K562 (cell line): ENCODE results near the gene ZNF565. TPM values are rescaled to one million over a fixed set of nuclear protein-coding genes. Genes with fewer than 3 reads are reported as not detected.

Experiments
- ATAC-seq: fragments of 200-7000 bp; cut with Tn5 transposase; 3 replicates; pipeline ENCODE4 v1.9.1; 2020; ENCODE audit warnings: moderate library complexity
- BruUV-seq: library from RNA; stranded (reverse); fragments of 400-500 nt; replicated peaks from 2 replicates; lab custom pipeline; 2021; lab: Mats Ljungman, UMichigan
- CTCF ChIA-PET: fragments of 300-600 bp; formaldehyde crosslinking; extraction: SDS; loops from one replicate; lab custom pipeline; 2021; ENCODE audit warnings: low intra/inter-chr PET ratio; lab: Yijun Ruan, JAX
- POLR2A ChIA-PET: fragments of 300-600, 350-650 bp; sonication (Branson Sonifier 250); formaldehyde crosslinking; extraction: SDS; loops from one replicate; lab custom pipeline; 2021; ENCODE audit warnings: antibody characterized with exemption, inconsistent platforms; lab: Yijun Ruan, JAX
- DNase-seq, 4 experiments: peaks; one replicate each; pipeline versions ENCODE4 v3.0.0 to v3.0.0-alpha.2; 2011 to 2018; ENCODE audit warnings: low spot score in 3 of 4, mixed read lengths in 3 of 4; ENCODE audit errors: extremely low read depth in 1 of 4
- FAIRE-seq: peaks from 2 replicates; lab custom pipeline; 2011; peaks lifted over from hg19 to GRCh38; lab: Jason Lieb, UNC
- H2AFZ ChIP-seq: 2 replicates; pipeline ENCODE4 v1.6.0; 2011; ENCODE audit warnings: low read depth, low read length, control low read depth, inconsistent platforms
- H3K27ac ChIP-seq: fragments of 200-600 bp; 3 replicates; pipeline ENCODE4 v1.8.0; 2011; ENCODE audit warnings: low read depth, mild to moderate bottlenecking, control low read depth, inconsistent platforms, low read length, moderate library complexity, mixed read lengths; ENCODE audit errors: extremely low read depth
- H3K27me3 ChIP-seq, 2 experiments: fragments of 300-600 bp in 1 of 2; 2 replicates in 1 of 2; 3 replicates in 1 of 2; pipeline versions ENCODE4 v1.6.0 to v1.8.0; 2011; ENCODE audit warnings: inconsistent platforms in 2 of 2, low read length in 2 of 2, mild to moderate bottlenecking in 1 of 2, mixed read lengths in 1 of 2, moderate library complexity in 1 of 2; ENCODE audit not compliant: control insufficient read depth in 2 of 2, insufficient read depth in 2 of 2
- H3K36me3 ChIP-seq: fragments of 300-600 bp; 3 replicates; pipeline ENCODE4 v1.8.0; 2011; ENCODE audit warnings: mild to moderate bottlenecking, low read length, inconsistent platforms; ENCODE audit not compliant: control insufficient read depth, insufficient read depth
- H3K4me1 ChIP-seq, 2 experiments: fragments of 200-600 bp in 1 of 2; replicated peaks in 1 of 2; 2 replicates in 1 of 2; 3 replicates in 1 of 2; pipeline versions ENCODE4 v1.5.1 to v1.8.0; 2011; ENCODE audit warnings: inconsistent platforms in 2 of 2, low read length in 2 of 2, mild to moderate bottlenecking in 1 of 2, mixed read lengths in 1 of 2, moderate library complexity in 1 of 2; ENCODE audit not compliant: control insufficient read depth in 2 of 2, insufficient read depth in 2 of 2
- H3K4me2 ChIP-seq: 2 replicates; pipeline ENCODE4 v1.6.1; 2011; ENCODE audit warnings: low read length, control low read depth, inconsistent platforms, mixed read lengths; ENCODE audit not compliant: insufficient read depth
- H3K4me3 ChIP-seq: fragments of 200-600 bp; sonication (generic), shearing (Covaris generic); 2 replicates; pipeline ENCODE4 v1.5.1; 2016; ENCODE audit warnings: control low read depth, inconsistent platforms
- H3K79me2 ChIP-seq: fragments of 200-600 bp; 3 replicates; pipeline ENCODE4 v1.8.0; 2011; ENCODE audit warnings: low read length, inconsistent platforms; ENCODE audit not compliant: control insufficient read depth, insufficient read depth
- H3K9ac ChIP-seq, 2 experiments: 2 replicates each; pipeline versions ENCODE4 v1.6.0 to v1.6.1; 2011; ENCODE audit warnings: low read depth in 2 of 2, low read length in 2 of 2, control low read depth in 1 of 2, inconsistent platforms in 1 of 2, mild to moderate bottlenecking in 1 of 2, mixed read lengths in 1 of 2; ENCODE audit not compliant: insufficient read depth in 1 of 2
- H3K9me1 ChIP-seq: one replicate; pipeline ENCODE4 v1.6.0; 2011; ENCODE audit warnings: inconsistent platforms, mild to moderate bottlenecking, low read length, moderate library complexity; ENCODE audit not compliant: control insufficient read depth, insufficient read depth
- H3K9me3 ChIP-seq: replicated peaks from 2 replicates; pipeline ENCODE4 v1.5.1; 2011; ENCODE audit warnings: low read depth, low read length, inconsistent platforms; ENCODE audit not compliant: control insufficient read depth, insufficient read depth
- H4K20me1 ChIP-seq: replicated peaks from 2 replicates; pipeline ENCODE4 v1.6.1; 2011; ENCODE audit warnings: low read length, inconsistent platforms, mixed read lengths; ENCODE audit not compliant: control insufficient read depth, insufficient read depth
- ATF2 ChIP-seq: sonication (generic); formaldehyde crosslinking; IDR thresholded peaks from 2 replicates; pipeline ENCODE4 v1.8.1; 2022; ENCODE audit warnings: missing genetic modification reagents
- ILK ChIP-seq: fragments of 450-650 bp; IDR thresholded peaks from 2 replicates; pipeline ENCODE4 v1.6.1; 2016; ENCODE audit warnings: missing genetic modification characterization, low read depth, mild to moderate bottlenecking, missing compliant biosample characterization, moderate library complexity, borderline replicate concordance
- JUN ChIP-seq, 2 experiments: sonication (generic) in 1 of 2; formaldehyde crosslinking in 1 of 2; IDR thresholded peaks; 2 replicates each; pipeline versions ENCODE4 v1.6.1 to v1.8.0; 2012 to 2022; ENCODE audit warnings: borderline replicate concordance in 2 of 2, mild to moderate bottlenecking in 2 of 2, improper control_type of control experiment in 1 of 2, low read depth in 1 of 2, low read length in 1 of 2, missing genetic modification reagents in 1 of 2
- NCOA2 ChIP-seq, 2 experiments: fragments of 450-650 bp; IDR thresholded peaks; 2 replicates each; pipeline ENCODE4 v1.6.1; 2018; ENCODE audit warnings: mild to moderate bottlenecking in 2 of 2, moderate library complexity in 1 of 2; ENCODE audit not compliant: partially characterized antibody in 2 of 2
- NEUROD1 ChIP-seq: fragments of 150-350 bp; IDR thresholded peaks from 2 replicates; pipeline ENCODE4 v1.6.1; 2014; ENCODE audit warnings: borderline replicate concordance, low read length, low read depth; ENCODE audit not compliant: partially characterized antibody
- RAD51 ChIP-seq: fragments of 450-650 bp; IDR thresholded peaks from 2 replicates; pipeline ENCODE4 v1.7.1; 2016; ENCODE audit warnings: low read depth, mild to moderate bottlenecking, borderline replicate concordance
- RFX5 ChIP-seq: IDR thresholded peaks from 2 replicates; pipeline ENCODE4 v1.6.1; 2011; ENCODE audit warnings: low read depth, mild to moderate bottlenecking, improper control_type of control experiment, low read length
- SP2 ChIP-seq: IDR thresholded peaks from 2 replicates; pipeline ENCODE4 v1.6.1; 2011; ENCODE audit warnings: mild to moderate bottlenecking, low read depth, low read length, moderate library complexity; ENCODE audit not compliant: poor library complexity, severe bottlenecking; ENCODE audit errors: extremely low read depth
- SRF ChIP-seq, 2 experiments: fragments of 250-450, 450-650 bp in 1 of 2; sonication (Bioruptor Pico) in 1 of 2; sonication (generic) in 1 of 2; formaldehyde crosslinking; IDR thresholded peaks; 2 replicates each; pipeline versions ENCODE4 v1.5.0 to v1.5.1; 2020 to 2022; ENCODE audit warnings: mild to moderate bottlenecking in 1 of 2, missing genetic modification reagents in 1 of 2
- TCF15 ChIP-seq: fragments of 250-450 bp; sonication (Bioruptor Pico); IDR thresholded peaks from 2 replicates; pipeline ENCODE4 v1.8.0; 2022; ENCODE audit warnings: moderate library complexity, mild to moderate bottlenecking, inconsistent platforms
- THAP12 ChIP-seq: fragments of 250-450 bp; sonication (Bioruptor Pico); IDR thresholded peaks from 2 replicates; pipeline ENCODE4 v1.9.0; 2021; ENCODE audit warnings: mild to moderate bottlenecking, inconsistent platforms
- U2AF2 ChIP-seq: fragments of 200-400 bp; formaldehyde crosslinking; optimal IDR thresholded peaks from 2 replicates; pipeline ENCODE3; 2017; ENCODE audit warnings: low read depth, mild to moderate bottlenecking, low read length
- ZBED1 ChIP-seq: IDR thresholded peaks from 2 replicates; pipeline ENCODE4 v1.6.1; 2014
- ZNF75A ChIP-seq: fragments of 450-650 bp; formaldehyde crosslinking; IDR thresholded peaks from 2 replicates; pipeline ENCODE4 v1.4.0; 2020; ENCODE audit warnings: mild to moderate bottlenecking
- ZNF79 ChIP-seq: fragments of 250-450 bp; sonication (Bioruptor Pico); IDR thresholded peaks from 2 replicates; pipeline ENCODE4 v1.4.0; 2020; ENCODE audit warnings: low read depth, mild to moderate bottlenecking, moderate library complexity
- WGBS: fragments of 100-300 bp; shearing (Covaris generic); methylation state at CpG from one replicate; pipeline ENCODE4 v1.1.6; 2016; ENCODE audit warnings: low coverage, mixed read lengths; ENCODE audit not compliant: insufficient coverage; ENCODE audit errors: missing lambda C conversion rate; 5-methylcytosine and 5-hydroxymethylcytosine counted together
- in situ Hi-C: fragments of 300-500 bp; cut with MboI; formaldehyde crosslinking; loops from 4 replicates; pipeline ENCODE4 v1.15.0; 2018; ENCODE audit warnings: inconsistent platforms, mixed read lengths
- intact Hi-C: fragments of 100-400 bp; cut with micrococcal nuclease; formaldehyde crosslinking; loops from 2 replicates; pipeline ENCODE4 v1.14.2; 2022
- polyA plus RNA-seq, 8 experiments: library from polyadenylated mRNA; depleted of rRNA in 4 of 8; stranded (reverse) in 5 of 8; unstranded in 3 of 8; fragments of >200 nt; fragmentation: Nextera tagmentation in 2 of 8; fragmentation: Illumina TruSeq in 1 of 8; extraction: Ambion mirVana in 2 of 8; extraction: Trizol in 1 of 8; gene quantifications; 2 replicates each; pipeline versions ENCODE4 v1.2.1 to v1.2.3, GENCODE V29; 2011 to 2014; ENCODE audit warnings: inconsistent platforms in 1 of 8, missing spikeins in 1 of 8
- total RNA-seq, 7 experiments: library from RNA; depleted of rRNA in 6 of 7; stranded (reverse); fragments of >200 nt in 6 of 7; fragmentation: Illumina TruSeq in 2 of 7; extraction: Trizol in 2 of 7; gene quantifications; 2 replicates each; pipeline versions ENCODE4 v1.2.1 to v1.2.3, GENCODE V29; 2011 to 2021; ENCODE audit warnings: low replicate concordance in 1 of 7

Gene ZNF565
- total and polyA plus RNA-seq, 9 of the 15 experiments (the other 6 are each of a cell fraction or from before 2014, with no cell fraction given) = 1.3 to 3.2 (median 2.6) TPM

- TF ChIP-seq ILK (tag) (no peak), SP2 (no peak), ATF2 (CRISPR knock-in tag) (no peak), ZNF75A (CRISPR knock-in tag) (no peak)
These were observed 31.6 kb upstream of the ZNF565 start (continued) for GRCh38 chr19:36246006-36246481.

- Histone ChIP-seq H3K9me3 (peaks cover 2% of the 10 kb centered on the region; the same call in 1 of the 2 replicates), H3K27me3 (no peaks in the 10 kb centered on the region), H3K4me1 (peaks cover 0 to 4% of the 10 kb centered on the region in 2 experiments; a peak in 1 of 5 replicates), H3K27ac (no peak overlapping the region), H3K9ac (no peak overlapping the region), H3K4me3 (no peak overlapping the region), H3K36me3 (no peaks in the 10 kb centered on the region), H2AFZ (no peak overlapping the region), H3K4me2 (no peak overlapping the region), H3K79me2 (no peaks in the 10 kb centered on the region), H3K9me1 (no peaks in the 10 kb centered on the region), H4K20me1 (no peaks in the 10 kb centered on the region)
- 68% methylated on average over 39 of the region's 63 CpGs for WGBS
- no TSS peak for BruUV-seq
- intact Hi-C loops (no loop called here), in situ Hi-C loops (no loop called here)
- ChIA-PET POLR2A (no interaction called here), CTCF (no interaction called here)
- no peak for DNase-seq
- ATAC-seq = no peak
- FAIRE-seq = no peak
- TF ChIP-seq NEUROD1 (no peak), TCF15 (no peak), SRF (CRISPR knock-in tag; IDR thresholded peaks at IDR 0.05) (no peak), THAP12 (CRISPR knock-in tag) (no peak), ZNF79 (CRISPR knock-in tag) (no peak), JUN (IDR thresholded peaks at IDR 0.05; ENCODE audit: borderline replicate concordance, low read depth, low read length) (no peak), JUN (CRISPR knock-in tag; IDR thresholded peaks at IDR 0.05; ENCODE audit: borderline replicate concordance) (no peak), RFX5 (no peak), NCOA2 (IDR thresholded peaks at IDR 0.05; ENCODE audit: partially characterized antibody in 2 of 2) (no peak), ZBED1 (no peak), U2AF2 (no peak), RAD51 (no peak)
These were observed 30.9 kb upstream of the ZNF565 start for GRCh38 chr19:36245210-36246005.
